HG02852 (cell line): ENCODE measurements around the gene SRM.
"Not testable (repeated sequence)": the region's sequence is repeated elsewhere in the genome, so short reads cannot be mapped to it uniquely, and the experiment has no call there.

Experiments
- ATAC-seq: cut with Tn5 transposase; IDR thresholded peaks from one replicate; pipeline ENCODE4 v1.9.1; 2021; ENCODE audit warnings: mild to moderate bottlenecking, moderate library complexity; ENCODE audit not compliant: unreplicated experiment

SRM gene

DNA sequence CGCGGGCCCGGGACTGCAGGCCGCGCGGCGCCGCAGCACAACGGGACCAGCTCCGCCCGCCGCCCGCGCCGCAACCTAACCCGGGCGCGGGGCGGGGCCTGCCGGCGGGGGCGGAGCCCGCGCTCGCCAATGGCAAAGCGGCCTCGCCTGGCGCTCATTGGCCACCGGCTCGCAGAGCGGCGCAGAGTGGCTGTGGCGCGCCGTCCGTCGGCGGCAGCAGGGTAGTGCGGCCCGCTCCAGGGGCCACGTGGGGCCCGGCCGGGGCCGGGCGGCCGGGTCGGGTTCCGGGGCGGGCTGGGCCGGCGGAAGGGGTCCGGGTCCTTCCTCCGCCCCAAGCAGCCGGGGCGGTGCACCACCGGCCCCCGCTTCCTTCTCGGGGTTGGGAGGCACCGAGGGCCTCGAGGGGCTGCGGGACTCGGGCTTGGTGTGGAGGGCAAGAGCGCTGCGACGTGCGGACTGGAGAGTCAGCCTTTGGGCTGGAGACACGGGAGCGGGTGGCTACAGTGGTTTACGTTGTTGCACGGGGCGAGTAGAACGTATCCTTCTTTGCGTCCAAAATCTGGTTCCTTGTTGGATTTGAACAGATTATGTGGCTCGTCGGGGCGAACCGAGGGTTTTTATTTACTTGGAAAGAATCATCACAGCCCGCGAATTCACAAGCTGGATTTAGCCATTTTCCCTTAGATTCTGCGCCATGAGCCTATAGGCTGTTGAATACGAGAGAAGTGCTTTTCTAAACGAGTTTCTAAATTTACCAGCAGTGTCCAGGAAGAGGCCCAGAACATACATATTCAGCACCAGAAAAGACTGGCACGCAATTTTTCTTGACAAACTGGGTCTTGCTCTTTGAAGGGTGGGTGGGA lies at the start of gene SRM:
Gene SRM, minus strand, starts transcription at position 51 of the 863 bp plus-strand sequence. CDS start 75 bp downstream, outside the sequence.
- peak; percentile 86 for ATAC-seq

DNA sequence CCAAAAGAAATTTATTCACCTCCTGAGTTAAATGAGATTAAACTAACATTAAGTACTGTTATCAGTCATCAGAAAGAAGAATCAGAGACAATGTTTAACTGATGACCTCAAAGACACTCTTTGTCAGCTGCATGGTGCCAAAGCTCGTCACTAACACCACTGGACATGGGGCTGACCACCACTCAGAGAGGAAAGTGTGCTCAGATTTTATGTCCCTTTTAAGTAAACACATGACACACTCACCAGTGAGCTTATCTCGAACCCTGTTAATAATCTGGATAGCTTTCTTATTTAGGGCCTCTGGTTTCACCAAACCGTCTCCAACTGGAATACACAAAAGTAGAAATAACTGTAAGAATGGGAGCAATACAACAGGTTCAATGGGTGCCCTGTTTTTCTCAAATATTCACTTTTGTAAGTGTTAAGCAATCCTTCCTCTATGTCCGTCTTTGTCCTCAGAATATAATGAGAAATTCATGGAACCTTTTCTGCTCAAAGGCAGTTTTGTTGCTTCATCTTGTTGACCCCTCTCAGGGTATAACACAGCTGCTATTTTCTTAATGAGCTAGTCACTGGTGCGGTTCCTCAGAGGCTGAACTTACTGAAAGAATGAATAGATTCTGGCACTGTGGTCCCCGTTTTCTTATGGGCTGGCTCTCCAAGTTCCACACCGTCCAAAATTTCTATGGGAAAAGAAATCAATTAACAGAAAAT lies 49.4 kb upstream of the SRM start:
- no peak for ATAC-seq

DNA sequence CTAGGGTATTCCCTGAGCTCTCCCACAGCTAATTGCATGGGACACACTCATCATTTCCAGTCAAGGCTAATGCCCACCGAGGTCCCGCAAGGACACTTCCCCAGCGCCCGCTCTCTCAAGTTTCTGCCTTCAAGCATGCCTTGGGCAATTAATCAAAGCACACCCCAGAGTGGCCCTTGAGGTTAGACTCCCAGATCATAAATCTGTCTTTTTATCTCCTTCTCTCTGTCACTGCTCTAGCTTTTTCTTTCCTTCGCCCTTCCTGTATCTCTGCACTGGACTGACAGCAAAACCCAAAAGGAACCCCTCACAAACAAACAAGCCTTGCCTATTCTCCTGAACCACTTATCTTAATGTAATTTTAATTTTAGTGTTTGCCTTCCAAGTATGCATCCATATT lies 47.8 kb upstream of the SRM start:
- no peak for ATAC-seq

DNA sequence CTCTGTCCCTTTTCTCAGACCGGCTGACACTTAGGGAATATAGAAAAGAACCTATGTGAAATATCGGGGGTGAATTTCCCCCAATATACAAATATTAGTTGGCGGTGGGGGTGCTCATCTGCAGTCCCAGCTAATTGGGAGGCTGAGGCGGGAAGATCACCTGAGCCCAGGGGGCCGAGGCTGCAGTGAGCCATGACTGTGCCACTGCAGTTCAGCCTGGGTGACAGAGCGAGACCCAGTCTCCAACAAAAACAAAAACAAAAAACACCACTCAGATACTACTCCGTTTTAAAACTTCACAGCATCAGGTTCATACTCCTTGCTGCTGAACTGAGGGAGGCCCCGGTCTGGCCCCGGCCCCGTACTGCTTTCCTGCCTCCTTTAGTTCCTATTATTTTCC lies 45.8 kb upstream of the SRM start:
- ATAC-seq = no peak

DNA sequence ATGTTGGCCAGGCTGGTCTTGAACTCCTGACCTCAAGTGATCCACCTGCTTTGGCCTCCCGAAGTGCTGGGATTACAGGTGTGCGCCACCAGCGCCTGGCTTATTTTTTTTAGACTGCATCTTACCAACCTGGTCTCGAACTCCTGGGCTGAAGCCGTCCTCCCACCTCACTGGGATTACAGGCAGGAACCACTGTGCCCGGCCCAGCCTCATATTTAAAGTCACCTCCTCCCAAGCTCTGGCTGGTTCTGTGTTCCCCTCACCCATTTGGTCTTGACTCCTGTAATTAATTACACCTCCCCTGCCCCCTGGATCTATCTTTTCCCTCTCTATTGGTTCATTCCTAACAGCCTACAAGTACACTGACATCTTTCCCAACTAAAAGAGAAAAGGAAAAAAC lies 41.5 kb upstream of the SRM start:
- no peak for ATAC-seq

DNA sequence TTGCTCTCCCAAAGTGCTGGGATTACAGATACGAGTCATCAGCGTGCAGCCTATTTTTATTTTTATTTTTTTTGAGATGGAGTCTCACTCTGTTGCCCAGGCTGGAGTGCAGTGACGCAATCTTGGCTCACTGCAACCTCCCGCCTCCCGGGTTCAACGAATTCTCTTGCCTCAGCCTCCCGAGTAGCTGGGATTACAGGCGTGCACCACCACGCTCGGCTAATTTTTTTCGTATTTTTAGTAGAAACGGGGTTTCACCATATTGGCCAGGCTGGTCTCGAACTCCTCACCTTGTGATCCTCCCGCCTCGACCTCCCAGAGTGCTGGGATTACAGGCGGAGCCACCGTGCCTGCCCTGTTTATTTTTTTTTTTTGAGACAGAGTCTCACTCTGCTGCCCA lies 41.0 kb upstream of the SRM start:
- ATAC-seq = not testable (repeated sequence)

DNA sequence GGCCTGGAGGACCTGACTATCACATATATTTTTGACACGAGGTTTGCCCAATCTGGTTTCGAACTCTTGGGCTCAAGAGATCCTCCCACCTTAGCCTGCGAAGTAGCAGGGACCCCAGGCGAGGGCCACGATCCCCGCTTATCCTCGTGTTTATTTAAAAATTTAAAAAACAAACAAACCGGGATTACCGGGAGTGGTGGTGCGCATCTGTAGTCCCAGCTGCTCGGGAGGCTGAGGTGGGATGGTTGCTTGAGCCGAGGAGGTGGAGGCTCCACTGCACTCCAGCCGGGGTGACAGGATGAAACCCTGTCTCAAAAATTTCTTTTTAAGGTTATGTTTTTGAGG lies 40.3 kb upstream of the SRM start:
- ATAC-seq = no peak

DNA sequence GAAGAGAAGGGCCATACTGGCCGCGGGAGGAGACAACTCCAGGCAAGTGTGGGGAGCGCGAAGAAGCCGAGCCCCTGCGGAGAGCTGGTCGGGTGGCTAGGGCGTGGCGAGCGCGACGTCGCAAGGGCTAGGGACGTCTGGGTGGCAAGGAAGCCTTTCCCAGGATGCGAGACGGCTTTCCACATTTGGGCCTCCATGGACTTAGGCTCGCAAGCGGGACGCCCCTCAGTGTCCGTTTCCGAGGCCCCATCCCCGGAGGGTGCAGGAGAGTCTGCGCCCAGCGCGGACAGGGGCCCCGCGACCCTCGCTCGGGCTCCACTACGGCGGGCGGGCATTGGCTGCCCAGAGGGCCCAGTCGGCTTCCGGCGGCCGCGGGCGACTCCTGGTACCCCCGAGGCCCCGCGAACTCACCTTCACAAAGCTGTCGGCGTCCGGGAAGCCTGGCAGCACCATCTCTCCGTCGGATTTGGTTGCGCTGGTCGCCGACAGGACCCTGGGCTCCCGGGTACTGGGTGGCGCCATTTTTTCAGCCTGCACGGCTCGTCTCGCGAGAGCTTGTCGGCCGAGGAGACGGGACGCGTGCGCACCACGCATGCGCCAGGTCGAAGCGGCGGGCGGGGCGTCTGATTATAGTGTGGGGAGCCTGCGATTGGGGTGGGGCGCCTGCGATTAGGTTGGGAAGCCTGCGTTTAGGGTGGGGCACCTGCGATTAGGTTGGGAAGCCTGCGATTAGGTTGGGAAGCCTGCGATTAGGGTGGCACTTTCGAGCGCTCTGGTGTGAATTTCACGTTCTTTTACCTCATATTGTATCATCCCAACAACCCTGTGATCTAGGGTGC lies 39.7 kb upstream of the SRM start, which contains the start of gene EXOSC10:
Gene EXOSC10, minus strand, starts transcription at position 560 of the 839 bp plus-strand sequence. Its CDS starts 38 bp downstream, at position 522.
- peak; percentile 92 for ATAC-seq

DNA sequence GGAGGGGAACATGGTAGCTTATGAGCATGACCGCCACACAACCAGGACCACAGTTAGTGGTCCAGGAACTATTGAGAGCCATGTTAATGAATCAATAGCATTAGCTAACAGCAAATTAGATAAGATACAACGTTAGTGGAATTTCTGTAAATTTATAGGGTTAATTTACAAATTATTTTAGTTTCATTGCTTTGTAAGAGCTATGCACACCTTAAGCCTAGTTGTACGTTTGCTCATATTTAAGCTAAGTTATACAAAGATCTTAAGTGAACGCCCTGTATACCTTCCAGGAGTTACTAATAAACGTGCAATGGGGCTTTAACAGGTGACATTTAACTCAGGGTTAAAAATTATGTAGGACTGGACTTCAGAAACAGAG lies 39.1 kb upstream of the SRM start:
- ATAC-seq = no peak

DNA sequence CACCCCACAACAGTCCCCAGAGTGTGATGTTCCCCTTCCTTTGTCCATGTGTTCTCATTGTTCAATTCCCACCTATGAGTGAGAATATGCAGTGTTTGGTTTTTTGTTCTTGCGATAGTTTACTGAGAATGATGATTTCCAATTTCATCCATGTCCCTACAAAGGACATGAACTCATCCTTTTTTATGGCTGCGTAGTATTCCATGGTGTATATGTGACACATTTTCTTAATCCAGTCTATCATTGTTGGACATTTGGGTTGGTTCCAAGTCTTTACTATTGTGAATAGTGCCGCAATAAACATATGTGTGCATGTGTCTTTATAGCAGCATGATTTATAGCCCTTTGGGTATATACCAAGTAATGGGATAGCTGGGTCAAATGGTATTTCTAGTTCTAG lies 24.0 kb upstream of the SRM start:
- not testable (repeated sequence) for ATAC-seq

DNA sequence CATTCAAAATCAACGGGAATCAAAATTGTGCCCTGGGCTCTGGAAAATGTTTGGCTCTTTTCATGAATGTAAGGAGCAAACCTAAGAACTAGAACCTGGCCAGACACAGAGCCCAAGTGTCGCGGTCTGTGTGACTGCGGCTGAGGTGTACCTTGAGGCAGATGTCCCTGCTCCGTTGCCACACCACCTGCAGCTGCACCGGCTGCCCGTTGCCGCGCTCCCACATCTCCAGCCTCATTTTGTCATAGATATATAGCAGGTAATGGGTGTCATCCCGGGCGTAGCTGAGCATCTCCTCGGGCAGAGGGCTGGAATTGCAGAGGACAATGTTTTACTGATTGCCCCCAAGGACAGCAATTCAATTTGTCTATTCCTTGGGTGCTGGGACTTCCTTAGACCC lies 21.1 kb upstream of the SRM start:
- no peak for ATAC-seq

DNA sequence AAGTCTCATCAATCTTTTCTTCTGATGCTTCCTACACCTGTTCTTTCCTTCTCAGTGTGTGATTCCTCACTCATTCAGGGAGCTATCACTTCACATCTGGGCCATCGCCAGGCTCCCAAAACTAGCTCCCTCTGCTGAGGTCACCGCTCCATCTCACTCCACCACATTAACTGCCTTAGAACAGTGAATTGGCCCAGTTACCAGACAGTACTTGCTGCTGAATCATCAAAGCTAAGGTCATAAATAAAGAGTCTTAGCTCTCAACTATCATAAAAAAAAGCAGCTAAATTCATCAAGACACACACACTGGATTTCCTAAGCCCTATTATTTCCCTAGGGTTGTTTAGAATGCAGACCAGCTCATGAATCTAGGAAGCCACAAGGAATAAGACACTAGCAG lies 18.8 kb upstream of the SRM start:
- ATAC-seq = no peak

DNA sequence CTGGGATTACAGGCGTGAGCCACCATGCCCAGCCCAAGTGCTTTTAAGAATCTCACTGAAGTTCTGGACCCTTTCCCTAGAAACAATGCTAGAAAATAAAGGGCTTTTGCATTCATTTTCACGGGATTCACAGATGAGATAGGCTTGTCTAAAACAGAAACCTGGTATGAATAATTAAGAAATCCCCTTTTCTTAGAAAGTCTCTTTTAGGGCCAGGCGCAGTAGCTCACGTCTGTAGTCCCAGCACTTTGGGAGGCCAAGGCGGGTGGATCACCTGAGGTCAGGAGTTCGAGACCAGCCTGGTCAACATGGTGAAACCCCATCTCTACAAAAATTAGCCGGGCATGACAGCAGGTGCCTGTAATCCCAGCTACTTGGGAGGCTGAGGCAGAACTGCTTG lies 13.6 kb upstream of the SRM start:
- ATAC-seq = not testable (repeated sequence)

DNA sequence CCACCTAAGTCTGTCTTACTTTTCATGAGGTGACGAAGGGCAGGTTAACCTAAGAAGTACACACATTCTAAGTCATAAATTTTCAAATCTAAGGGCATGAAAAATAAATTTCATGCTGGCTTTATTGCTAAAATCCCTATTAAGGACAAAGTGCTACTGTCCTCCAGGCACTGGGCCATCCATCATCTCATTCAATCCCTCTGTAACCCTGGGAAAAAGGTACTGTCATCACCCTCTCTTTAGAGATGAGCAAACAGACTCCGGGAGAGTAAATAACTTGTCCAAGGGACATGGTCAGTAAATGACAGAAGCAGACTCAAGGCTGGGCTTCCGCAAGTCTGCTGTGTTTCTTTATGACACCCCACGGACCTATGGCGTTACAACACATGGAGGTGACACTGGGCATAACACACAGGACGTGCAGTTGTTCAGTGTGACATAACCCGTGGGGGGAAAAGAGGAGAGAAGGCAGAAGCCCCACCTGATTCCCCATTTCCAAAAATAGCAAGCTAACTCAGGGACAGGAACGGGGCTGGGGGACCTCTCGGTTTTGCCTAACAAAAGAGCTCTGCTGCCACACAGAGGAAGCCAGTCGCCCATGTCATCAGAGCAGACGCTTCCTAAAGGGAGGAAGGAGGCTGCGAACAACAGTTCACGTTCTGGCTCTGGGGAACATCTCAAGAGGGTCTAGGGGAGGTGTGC lies 12.5 kb upstream of the SRM start:
- ATAC-seq = no peak

DNA sequence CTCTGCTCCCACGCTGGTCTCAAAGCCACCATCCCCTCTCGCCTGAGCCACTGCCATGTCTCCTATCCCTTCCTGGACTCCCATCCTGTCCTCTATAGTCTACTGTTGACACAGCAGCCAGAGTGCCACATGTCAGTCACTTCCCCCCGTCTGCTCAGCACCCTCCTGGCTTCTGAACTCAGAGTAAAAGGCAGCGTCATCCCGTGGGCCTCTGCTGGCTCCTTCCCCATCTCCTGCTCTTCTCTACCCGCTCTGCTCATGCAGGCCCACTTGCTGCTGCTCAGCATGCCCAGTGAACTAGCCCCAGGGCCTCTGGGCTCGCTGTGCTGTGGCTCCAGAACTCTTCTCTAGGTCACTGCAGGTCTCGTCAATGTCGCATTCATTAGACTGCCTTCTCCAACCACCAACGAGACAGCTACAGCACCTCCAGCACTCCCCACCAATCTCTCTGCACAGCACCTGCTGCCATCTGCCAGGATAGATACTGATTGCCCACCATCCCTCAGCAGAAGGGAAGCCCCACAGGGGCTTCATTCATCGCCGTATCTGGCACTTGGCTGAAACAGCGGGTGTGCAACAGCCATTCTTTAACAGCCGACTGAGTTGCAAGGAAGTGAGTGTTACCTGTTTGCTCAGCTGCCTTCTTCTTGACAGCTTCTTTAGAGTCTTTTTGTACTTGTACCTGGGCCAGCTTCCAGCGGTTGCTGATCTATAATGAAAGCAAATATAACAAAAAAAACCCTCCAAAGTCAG lies 11.8 kb upstream of the SRM start:
- no peak for ATAC-seq

DNA sequence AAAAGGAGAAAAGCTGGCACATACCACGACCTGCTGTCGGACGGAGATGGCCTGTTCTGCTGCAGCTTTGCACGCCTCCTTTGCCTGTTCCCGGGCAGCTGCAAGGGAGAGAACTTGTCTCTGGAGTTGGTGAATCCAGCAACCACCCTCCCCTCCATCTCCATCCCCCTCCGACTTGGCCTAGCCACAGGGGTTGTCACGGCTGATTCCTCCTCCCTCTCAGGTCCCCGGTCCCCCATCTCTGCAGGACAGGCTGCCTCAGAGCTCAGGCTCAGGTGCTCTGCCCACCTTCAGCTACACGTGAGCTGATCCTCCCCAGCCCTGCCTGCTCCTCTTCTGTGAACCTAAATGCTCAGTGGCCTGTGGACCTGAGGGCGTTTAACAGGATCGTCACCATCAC lies 11.1 kb upstream of the SRM start:
- ATAC-seq = no peak

DNA sequence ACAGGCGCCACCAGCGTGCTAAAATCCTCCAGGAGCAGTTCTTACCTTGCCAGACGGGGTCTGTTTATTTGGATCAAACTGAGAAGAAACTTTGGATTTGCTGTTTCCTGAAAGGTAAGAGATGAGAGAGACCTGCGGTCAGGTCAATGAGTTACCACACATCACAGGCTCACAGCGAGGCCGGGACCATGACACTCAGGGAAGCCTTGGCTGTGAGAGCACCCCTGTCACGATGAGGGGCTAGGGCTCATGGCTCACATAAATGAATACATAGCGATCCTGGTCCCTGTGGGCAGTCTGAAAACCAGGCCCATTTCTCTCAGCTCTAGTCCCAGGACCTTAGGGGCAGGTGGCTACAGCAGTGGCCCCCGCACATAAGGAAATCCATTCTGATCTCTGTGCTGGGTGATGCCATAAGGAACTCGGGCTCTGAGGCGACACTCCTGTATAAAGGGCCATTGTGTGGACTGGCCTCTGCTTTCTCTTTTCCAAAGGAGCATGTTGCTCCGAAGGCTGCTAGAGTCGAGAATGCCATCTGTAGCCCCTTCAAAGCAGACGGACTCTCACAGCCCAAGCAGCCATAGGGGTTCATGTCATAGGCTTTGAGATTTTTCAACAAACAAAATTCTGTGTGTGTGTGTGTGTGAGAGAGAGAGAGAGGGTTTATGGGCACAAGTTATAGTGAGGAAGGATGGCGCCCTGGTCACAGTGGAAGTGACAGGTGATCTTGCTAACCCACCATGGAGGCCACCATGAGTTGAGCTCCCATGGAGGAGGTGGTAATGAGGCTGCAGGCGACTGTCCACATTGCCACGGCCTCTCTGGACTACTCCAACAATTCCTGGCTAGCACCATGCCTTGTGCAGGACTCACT lies 9.0 kb upstream of the SRM start:
- ATAC-seq = no peak

DNA sequence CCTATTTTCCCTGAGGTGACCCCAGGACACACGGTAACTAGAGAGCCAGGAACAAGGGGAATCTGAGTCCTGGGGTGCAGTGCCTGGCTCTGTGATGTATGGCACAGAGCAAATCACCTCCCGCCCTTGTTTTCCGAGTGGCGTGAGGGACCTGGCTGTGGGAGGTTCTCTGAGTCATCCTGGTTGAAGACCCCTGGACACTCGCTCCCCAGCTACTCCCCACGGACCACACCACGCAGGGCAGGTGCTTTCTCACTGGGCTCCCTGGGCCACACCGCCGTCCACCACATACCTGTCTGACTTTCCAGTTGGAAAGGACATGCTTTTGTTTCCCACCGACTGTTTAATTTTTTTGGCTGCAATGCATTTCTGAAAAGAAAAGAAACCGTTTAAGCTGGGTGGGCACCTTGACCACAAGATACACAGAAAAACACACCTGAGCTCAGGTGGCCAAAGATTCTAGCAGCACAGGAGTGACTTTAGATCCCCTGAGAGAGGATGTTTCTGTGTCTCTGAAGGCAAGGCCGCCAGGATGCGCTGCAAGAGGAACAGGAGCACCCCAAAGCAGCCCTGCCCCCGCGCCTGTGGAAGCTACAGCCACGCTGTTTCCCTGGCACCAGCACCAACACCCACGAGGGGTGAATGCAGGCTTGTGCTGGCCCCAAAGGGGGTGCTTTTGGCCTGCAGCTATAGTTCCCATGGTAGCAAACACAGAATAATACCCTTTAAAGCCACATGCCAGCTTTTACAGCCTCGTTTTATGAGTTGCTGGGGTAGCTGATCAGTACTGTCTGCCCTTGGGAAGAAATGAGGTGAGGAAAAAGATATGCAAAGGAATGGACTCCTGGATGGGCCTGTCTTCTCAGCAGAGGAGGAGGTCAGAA lies 8.1 kb upstream of the SRM start:
- no peak for ATAC-seq
